ENCODE results near the gene DLK1. TPM values are rescaled to one million over a fixed set of nuclear protein-coding genes. Genes with fewer than 3 reads are reported as not detected.

DLK1 gene
- total RNA-seq, 1 donor from 2014 or later: 8.6 TPM

GRCh38 chr14:100784523-100785337 is 58.0 kb downstream of the DLK1 start:
- H3K36me3 ChIP-seq: no peaks in the 10 kb centered on the region
- no peaks in the 10 kb centered on the region for H3K9me3 ChIP-seq
- TF ChIP-seq POLR2AphosphoS5 (IDR thresholded peaks at IDR 0.05; ENCODE audit: insufficient read depth in 1 of 2, low read depth in 1 of 2) (no peak), POLR2A (IDR thresholded peaks at IDR 0.05) (no peak)
- no peak overlapping the region for H3K27ac ChIP-seq
- H3K4me3 ChIP-seq: no peak overlapping the region
- DNase-seq (ENCODE audit: extremely low spot score in 2 of 2): no peak
- no peaks in the 10 kb centered on the region for H3K27me3 ChIP-seq
- intact Hi-C loops (cut with DNase I): no loop called here
- no peaks in the 10 kb centered on the region for H3K4me1 ChIP-seq

- intact Hi-C loops (cut with DNase I): no loop called here
- Histone ChIP-seq H3K27me3 (no peaks in the 10 kb centered on the region), H3K27ac (no peak overlapping the region)
Measured at GRCh38 chr14:100785338-100785615, 58.6 kb downstream of the DLK1 start.

DNA sequence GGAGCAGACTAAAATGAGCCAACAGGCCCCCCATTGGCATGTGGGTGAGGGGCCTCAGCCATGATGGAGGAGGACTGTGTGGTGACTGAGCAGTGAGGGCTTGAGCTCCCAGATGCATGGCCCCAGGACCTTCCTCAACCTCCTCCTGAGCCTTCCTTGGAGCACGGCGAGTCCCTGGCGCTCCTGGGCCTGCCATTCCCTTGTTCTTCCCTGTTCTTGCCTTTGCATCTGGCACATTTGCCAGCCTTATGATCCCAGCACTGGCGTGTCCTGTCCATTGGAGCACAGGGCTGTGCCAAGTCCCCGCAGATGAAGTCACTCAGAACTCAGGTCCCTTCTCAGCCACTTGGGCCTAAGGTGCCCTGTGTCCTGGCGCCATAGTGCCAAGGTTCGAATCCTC is 58.9 kb downstream of the DLK1 start:
- intact Hi-C loops (cut with DNase I): no loop called here
- Histone ChIP-seq H3K27me3 (no peaks in the 10 kb centered on the region), H3K4me3 (no peak overlapping the region), H3K9me3 (no peaks in the 10 kb centered on the region), H3K4me1 (no peaks in the 10 kb centered on the region), H3K36me3 (no peaks in the 10 kb centered on the region), H3K27ac (no peak overlapping the region)
- no peak for DNase-seq (ENCODE audit: extremely low spot score in 2 of 2)
- no peak for TF ChIP-seq POLR2AphosphoS5 (IDR thresholded peaks at IDR 0.05; ENCODE audit: insufficient read depth in 1 of 2, low read depth in 1 of 2)
- no peak for TF ChIP-seq CTCF (IDR thresholded peaks at IDR 0.05)
- no peak for TF ChIP-seq POLR2A (IDR thresholded peaks at IDR 0.05)

More at GRCh38 chr14:100785338-100785615, 58.6 kb downstream of the DLK1 start:
- Histone ChIP-seq H3K36me3 (no peaks in the 10 kb centered on the region), H3K4me1 (no peaks in the 10 kb centered on the region), H3K4me3 (no peak overlapping the region), H3K9me3 (no peaks in the 10 kb centered on the region)
- no peak for TF ChIP-seq POLR2AphosphoS5 (IDR thresholded peaks at IDR 0.05; ENCODE audit: insufficient read depth in 1 of 2, low read depth in 1 of 2)
- no peak for TF ChIP-seq CTCF (IDR thresholded peaks at IDR 0.05)
- DNase-seq (ENCODE audit: extremely low spot score in 2 of 2): no peak

DNA sequence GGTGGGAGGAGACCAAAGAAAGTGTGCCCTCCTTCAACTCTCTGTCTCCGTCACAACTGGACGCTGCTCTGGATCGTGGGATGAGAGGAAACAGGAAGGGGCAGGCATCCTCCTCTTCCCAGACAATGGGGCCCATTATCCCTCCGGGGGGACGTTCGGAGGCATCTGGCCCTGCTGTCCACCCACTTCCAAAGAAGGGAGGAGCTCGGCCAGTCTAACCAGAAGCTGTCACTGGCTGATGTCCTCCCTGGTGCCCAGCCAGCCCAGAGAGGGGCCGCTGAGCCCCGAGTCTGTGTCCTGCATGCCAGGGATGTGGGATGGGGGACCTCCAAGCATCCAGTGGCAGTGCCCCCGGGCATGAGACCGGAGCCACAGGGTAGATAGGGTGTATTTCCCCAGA is 59.4 kb downstream of the DLK1 start:
- Histone ChIP-seq H3K9me3 (no peaks in the 10 kb centered on the region), H3K36me3 (no peaks in the 10 kb centered on the region), H3K4me3 (no peak overlapping the region), H3K4me1 (no peaks in the 10 kb centered on the region), H3K27ac (no peak overlapping the region), H3K27me3 (no peaks in the 10 kb centered on the region)
- TF ChIP-seq POLR2A (IDR thresholded peaks at IDR 0.05) (no peak), CTCF (IDR thresholded peaks at IDR 0.05) (no peak), POLR2AphosphoS5 (IDR thresholded peaks at IDR 0.05; ENCODE audit: insufficient read depth in 1 of 2, low read depth in 1 of 2) (no peak)
- no peak for DNase-seq (ENCODE audit: extremely low spot score in 2 of 2)
- intact Hi-C loops (cut with DNase I): no loop called here

DNA sequence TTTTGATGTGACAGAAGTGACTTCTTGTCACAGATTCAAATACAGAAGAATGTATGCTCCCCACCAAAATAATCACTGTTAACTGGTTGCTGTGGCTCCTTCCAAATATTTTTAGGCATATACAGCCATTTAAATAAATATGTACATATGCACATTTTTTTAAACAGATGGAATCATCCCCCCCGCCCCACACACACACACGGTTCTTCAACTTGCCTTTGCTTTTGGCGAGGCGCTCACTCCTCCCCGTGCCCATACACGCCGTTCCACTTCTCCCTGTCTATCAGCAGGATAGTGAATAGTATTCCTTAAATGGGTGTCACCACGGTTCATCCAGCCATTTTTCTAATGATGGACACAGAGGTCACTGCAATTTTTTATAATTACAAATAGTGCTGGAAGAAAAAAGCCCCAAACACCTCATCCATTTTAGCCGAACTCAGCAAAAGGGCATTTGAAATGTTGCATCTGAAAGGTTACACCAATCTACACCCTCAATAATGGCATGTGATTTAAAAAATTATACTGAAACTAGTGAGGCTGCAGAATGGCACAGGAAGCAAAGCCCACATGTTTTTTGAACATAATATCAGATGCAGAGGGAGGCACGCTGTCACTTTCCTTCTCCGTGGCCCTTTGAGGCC is 60.0 kb downstream of the DLK1 start:
- intact Hi-C loops (cut with DNase I): no loop called here
- H3K27me3 ChIP-seq: no peaks in the 10 kb centered on the region
- no peak overlapping the region for H3K27ac ChIP-seq

More for the DNA sequence above, 60.0 kb downstream of the DLK1 start:
- no peaks in the 10 kb centered on the region for H3K4me1 ChIP-seq
- no peak for DNase-seq (ENCODE audit: extremely low spot score in 2 of 2)
- H3K36me3 ChIP-seq: no peaks in the 10 kb centered on the region
- no peak overlapping the region for H3K4me3 ChIP-seq
- no peak for TF ChIP-seq POLR2AphosphoS5 (IDR thresholded peaks at IDR 0.05; ENCODE audit: insufficient read depth in 1 of 2, low read depth in 1 of 2)
- TF ChIP-seq POLR2A (IDR thresholded peaks at IDR 0.05): no peak
- TF ChIP-seq CTCF (IDR thresholded peaks at IDR 0.05): no peak
- no peaks in the 10 kb centered on the region for H3K9me3 ChIP-seq

Data from vagina (tissue), 2 donors.